ENCODE results near the gene NEUROG2. TPM values are rescaled to one million over a fixed set of nuclear protein-coding genes. Genes with fewer than 3 reads are reported as not detected.

The NEUROG2 gene
- total RNA-seq, 1 experiment from 2014 or later = not detected

- no peaks in the 10 kb centered on the region for H3K27me3 Mint-ChIP-seq (ENCODE audit: unreplicated experiment)
- no peak for TF ChIP-seq CTCF (IDR thresholded peaks at IDR 0.05; ENCODE audit: unreplicated experiment)
- no peaks in the 10 kb centered on the region for H3K9me3 Mint-ChIP-seq (ENCODE audit: low read depth, unreplicated experiment)
- H3K4me1 Mint-ChIP-seq (ENCODE audit: low read depth, unreplicated experiment) = peaks cover 9% of the 10 kb centered on the region
- no TSS peak for BruUV-seq (replicated peaks)
- H3K4me3 Mint-ChIP-seq (ENCODE audit: low read depth, unreplicated experiment) = no peak overlapping the region
- CTCF ChIA-PET = interaction anchor here (0.7 kb wide), 1 partner anchor 53 kb away, joined by 3 read pairs; no protein-coding TSS in a partner anchor
- H3K27ac Mint-ChIP-seq (ENCODE audit: unreplicated experiment) = no peak overlapping the region
- no peak for DNase-seq
- H3K36me3 Mint-ChIP-seq (ENCODE audit: insufficient read depth, unreplicated experiment) = no peaks in the 10 kb centered on the region
- intact Hi-C loops (cut with micrococcal nuclease; ENCODE audit: unreplicated experiment) = no loop called here
Measured at GRCh38 chr4:112550728-112551127, 34.7 kb upstream of the NEUROG2 start.

GRCh38 chr4:112546476-112546875, 30.5 kb upstream of the NEUROG2 start:
- Mint-ChIP-seq H3K36me3 (ENCODE audit: insufficient read depth, unreplicated experiment) (no peaks in the 10 kb centered on the region), H3K4me1 (ENCODE audit: low read depth, unreplicated experiment) (no peaks in the 10 kb centered on the region), H3K27me3 (ENCODE audit: unreplicated experiment) (no peaks in the 10 kb centered on the region), H3K27ac (ENCODE audit: unreplicated experiment) (no peak overlapping the region), H3K9me3 (ENCODE audit: low read depth, unreplicated experiment) (no peaks in the 10 kb centered on the region), H3K4me3 (ENCODE audit: low read depth, unreplicated experiment) (no peak overlapping the region)
- CTCF ChIA-PET = no interaction called here
- BruUV-seq (replicated peaks) = no TSS peak
- intact Hi-C loops (cut with micrococcal nuclease; ENCODE audit: unreplicated experiment) = no loop called here
- no peak for TF ChIP-seq CTCF (IDR thresholded peaks at IDR 0.05; ENCODE audit: unreplicated experiment)
- DNase-seq = no peak

GRCh38 chr4:112545346-112545745, 29.4 kb upstream of the NEUROG2 start:
- intact Hi-C loops (cut with micrococcal nuclease; ENCODE audit: unreplicated experiment) = no loop called here
- no TSS peak for BruUV-seq (replicated peaks)
- Mint-ChIP-seq H3K4me1 (ENCODE audit: low read depth, unreplicated experiment) (no peaks in the 10 kb centered on the region), H3K27me3 (ENCODE audit: unreplicated experiment) (no peaks in the 10 kb centered on the region), H3K36me3 (ENCODE audit: insufficient read depth, unreplicated experiment) (no peaks in the 10 kb centered on the region), H3K9me3 (ENCODE audit: low read depth, unreplicated experiment) (no peaks in the 10 kb centered on the region), H3K4me3 (ENCODE audit: low read depth, unreplicated experiment) (no peak overlapping the region), H3K27ac (ENCODE audit: unreplicated experiment) (no peak overlapping the region)
- no peak for TF ChIP-seq CTCF (IDR thresholded peaks at IDR 0.05; ENCODE audit: unreplicated experiment)
- CTCF ChIA-PET = no interaction called here
- DNase-seq = no peak

- intact Hi-C loops (cut with micrococcal nuclease; ENCODE audit: unreplicated experiment) = no loop called here
- BruUV-seq (replicated peaks) = no TSS peak
- Mint-ChIP-seq H3K27me3 (ENCODE audit: unreplicated experiment) (no peaks in the 10 kb centered on the region), H3K27ac (ENCODE audit: unreplicated experiment) (no peak overlapping the region), H3K4me3 (ENCODE audit: low read depth, unreplicated experiment) (no peak overlapping the region), H3K36me3 (ENCODE audit: insufficient read depth, unreplicated experiment) (no peaks in the 10 kb centered on the region), H3K9me3 (ENCODE audit: low read depth, unreplicated experiment) (no peaks in the 10 kb centered on the region), H3K4me1 (ENCODE audit: low read depth, unreplicated experiment) (no peaks in the 10 kb centered on the region)
- DNase-seq = no peak
- no peak for TF ChIP-seq CTCF (IDR thresholded peaks at IDR 0.05; ENCODE audit: unreplicated experiment)
- CTCF ChIA-PET = interaction anchor here (0.6 kb wide), 1 partner anchor 53 kb away, joined by 3 read pairs; no protein-coding TSS in a partner anchor
Measured at GRCh38 chr4:112540695-112541094, 24.7 kb upstream of the NEUROG2 start.
